ENCODE results near the gene IRF2BP2. TPM values are rescaled to one million over a fixed set of nuclear protein-coding genes. Genes with fewer than 3 reads are reported as not detected.

The IRF2BP2 gene
- 65.6 TPM for total RNA-seq
- long read RNA-seq, full-length matches to known transcripts, result 33 of 115 reads
- long read RNA-seq, partial matches to known transcripts, result 0 of 115 reads
- long read RNA-seq, other reads (novel, unspliced or antisense), result 82 of 115 reads

DNA sequence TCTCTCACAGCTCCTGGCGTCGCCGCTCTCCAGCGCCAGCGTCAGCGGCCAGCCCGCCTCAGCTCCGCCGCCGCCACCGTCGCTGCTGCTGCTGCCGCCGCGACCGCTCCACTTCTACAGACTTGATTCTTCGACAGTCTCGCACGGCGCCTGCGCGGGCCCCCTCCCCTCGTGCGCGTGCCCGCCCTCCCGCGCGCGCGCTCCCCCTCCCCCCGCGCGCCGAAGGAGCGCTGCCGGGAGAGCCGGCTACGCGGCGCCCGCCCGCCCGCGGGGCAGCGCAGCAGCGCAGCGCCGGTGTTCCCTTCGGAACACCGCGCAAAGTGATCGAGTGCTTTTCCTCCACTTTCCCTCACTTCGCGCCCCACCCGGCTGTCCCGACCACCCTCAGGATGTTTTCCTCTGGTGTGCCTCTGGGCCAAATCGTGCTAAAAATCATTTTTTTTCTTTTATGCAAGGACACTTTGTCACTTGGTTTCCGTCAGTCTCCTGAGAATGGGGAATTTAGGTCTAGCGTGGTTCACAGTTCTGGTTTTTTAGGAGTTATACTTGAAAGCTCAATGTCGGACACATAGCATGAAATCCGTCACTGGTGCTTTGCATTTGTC, at the start of gene IRF2BP2:
IRF2BP2 (minus strand) TSS at position 118 of the 605 bp plus-strand sequence. CDS start 684 bp downstream, outside the sequence.
- intact Hi-C loops (cut with DNase I), result loop anchor here (1.0 to 5.0 kb wide), 6 partner anchors 92 to 473 kb away; no protein-coding TSS in a partner anchor
- DNase-seq (ENCODE audit: low spot score), result peak; percentile 93

- no peak for DNase-seq (ENCODE audit: low spot score)
- intact Hi-C loops (cut with DNase I), result loop anchor here (5.0 kb wide), 2 partner anchors 37 to 38 kb away; no protein-coding TSS in a partner anchor
These were observed 49.6 kb upstream of the IRF2BP2 start for GRCh38 chr1:234659538-234659937.

GRCh38 chr1:234658138-234658537, 48.2 kb upstream of the IRF2BP2 start:
- intact Hi-C loops (cut with DNase I), result loop anchor here (5.0 kb wide), 2 partner anchors 36 to 39 kb away; no protein-coding TSS in a partner anchor
- no peak for DNase-seq (ENCODE audit: low spot score)

- intact Hi-C loops (cut with DNase I), result loop anchor here (5.0 kb wide), 2 partner anchors 35 to 40 kb away; no protein-coding TSS in a partner anchor
- DNase-seq (ENCODE audit: low spot score), result no peak
These were observed 47.1 kb upstream of the IRF2BP2 start for GRCh38 chr1:234656944-234657654.

DNA sequence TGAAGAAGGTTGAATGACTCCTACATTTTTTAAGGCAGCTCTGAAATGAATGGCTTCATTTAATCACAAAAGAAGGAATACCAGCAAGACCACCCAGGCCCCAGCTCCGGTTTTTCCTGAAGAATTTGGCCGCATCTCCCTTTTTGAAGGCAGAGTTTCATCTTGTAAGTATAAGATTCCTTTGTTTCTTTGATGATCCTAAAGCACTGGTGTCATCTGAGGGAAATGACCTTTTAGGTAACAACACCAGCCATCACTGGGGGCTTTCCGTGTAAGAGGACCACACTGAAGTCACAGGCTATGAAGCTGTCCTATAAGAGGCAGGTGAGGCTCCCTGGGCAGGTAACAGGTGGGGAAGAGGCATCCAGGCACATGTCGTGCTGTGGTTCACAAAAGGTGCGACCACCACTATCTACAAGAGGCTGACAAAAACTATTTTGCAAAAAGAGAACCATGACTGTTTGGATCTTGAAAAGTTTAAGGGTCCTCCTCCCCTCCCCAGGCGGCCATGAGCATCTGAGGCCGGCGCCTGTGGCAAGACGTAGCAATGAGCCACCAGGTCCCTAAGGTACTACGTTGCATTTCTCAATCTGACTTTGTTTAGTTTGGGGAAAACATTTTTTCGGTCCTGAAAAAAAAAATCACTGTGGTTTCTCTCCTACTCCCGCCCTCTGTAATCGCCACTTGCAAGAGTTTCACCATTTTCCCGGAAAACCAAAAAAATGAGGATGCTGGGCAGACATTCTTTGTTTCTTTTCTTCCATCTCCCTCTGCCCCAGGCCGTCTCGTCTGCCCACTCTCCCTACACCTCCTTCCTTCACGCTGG, 46.3 kb upstream of the IRF2BP2 start:
- DNase-seq (ENCODE audit: low spot score), result no peak
- intact Hi-C loops (cut with DNase I), result loop anchor here (5.0 kb wide), 2 partner anchors 34 to 41 kb away; no protein-coding TSS in a partner anchor

DNA sequence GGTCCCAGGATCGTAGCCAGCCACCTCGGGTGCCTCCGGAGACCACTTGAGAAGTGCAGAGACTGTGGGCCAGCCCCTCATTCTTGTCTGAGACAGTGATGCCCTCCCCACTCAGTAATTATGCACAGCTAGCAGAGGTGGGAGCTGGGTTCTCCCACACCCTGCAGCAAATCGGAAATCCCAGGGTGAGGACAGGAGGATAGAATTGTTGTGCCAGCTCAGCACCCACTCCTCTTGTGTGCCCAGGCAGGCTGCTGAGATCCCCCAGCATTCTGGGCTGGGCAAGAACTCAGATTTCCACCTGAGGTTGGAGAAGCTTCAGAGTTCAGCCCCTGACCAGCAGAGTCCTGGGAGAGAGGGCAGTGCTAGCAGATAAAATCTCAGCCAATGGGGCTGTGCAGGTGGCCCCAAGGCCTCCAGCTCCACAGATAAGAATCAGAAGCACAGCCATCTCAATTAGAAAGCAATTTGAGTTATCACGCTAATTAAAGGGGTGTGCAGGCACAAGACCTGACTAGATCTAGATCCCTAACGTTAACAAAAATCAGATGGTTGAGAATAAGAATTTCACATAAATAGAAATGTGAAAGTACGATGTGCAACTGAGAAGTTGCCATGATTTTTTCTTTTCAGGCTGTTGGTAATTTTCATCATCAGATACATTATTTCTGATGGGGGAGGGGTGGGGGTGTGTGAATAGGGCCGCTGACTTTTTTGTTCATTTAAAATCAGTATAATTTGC, 45.5 kb upstream of the IRF2BP2 start:
- intact Hi-C loops (cut with DNase I), result loop anchor here (5.0 kb wide), 2 partner anchors 33 to 42 kb away; no protein-coding TSS in a partner anchor
- no peak for DNase-seq (ENCODE audit: low spot score)

GRCh38 chr1:234654002-234654733, 44.2 kb upstream of the IRF2BP2 start:
- DNase-seq (ENCODE audit: low spot score), result no peak
- intact Hi-C loops (cut with DNase I), result no loop called here

GRCh38 chr1:234649432-234650081, 39.6 kb upstream of the IRF2BP2 start:
- no peak for DNase-seq (ENCODE audit: low spot score)
- intact Hi-C loops (cut with DNase I), result no loop called here

- DNase-seq (ENCODE audit: low spot score), result no peak
- intact Hi-C loops (cut with DNase I), result no loop called here
These were observed 37.8 kb upstream of the IRF2BP2 start for GRCh38 chr1:234647758-234648157.

- DNase-seq (ENCODE audit: low spot score), result no peak
- intact Hi-C loops (cut with DNase I), result no loop called here
These were observed 37.3 kb upstream of the IRF2BP2 start for GRCh38 chr1:234647245-234647644.

GRCh38 chr1:234645964-234646363, 36.0 kb upstream of the IRF2BP2 start:
- DNase-seq (ENCODE audit: low spot score), result no peak
- intact Hi-C loops (cut with DNase I), result no loop called here

GRCh38 chr1:234645474-234645953, 35.5 kb upstream of the IRF2BP2 start:
- intact Hi-C loops (cut with DNase I), result no loop called here
- no peak for DNase-seq (ENCODE audit: low spot score)

- intact Hi-C loops (cut with DNase I), result no loop called here
- DNase-seq (ENCODE audit: low spot score), result no peak
These were observed 35.0 kb upstream of the IRF2BP2 start for GRCh38 chr1:234644928-234645327.

DNA sequence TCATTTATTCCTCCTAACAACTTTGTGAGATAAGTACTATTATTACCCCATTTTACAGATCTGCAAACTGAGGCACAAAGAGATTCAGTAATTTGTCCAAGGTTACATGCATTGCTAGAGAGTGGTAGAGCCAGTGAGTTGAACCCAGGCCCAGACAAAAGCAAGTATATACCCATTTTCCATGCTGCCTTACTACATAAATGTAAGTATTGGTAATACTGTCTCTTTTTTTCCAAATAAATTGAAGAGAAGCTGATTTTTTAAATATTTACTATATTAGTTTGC, 33.8 kb upstream of the IRF2BP2 start:
- intact Hi-C loops (cut with DNase I), result no loop called here
- DNase-seq (ENCODE audit: low spot score), result no peak

DNA sequence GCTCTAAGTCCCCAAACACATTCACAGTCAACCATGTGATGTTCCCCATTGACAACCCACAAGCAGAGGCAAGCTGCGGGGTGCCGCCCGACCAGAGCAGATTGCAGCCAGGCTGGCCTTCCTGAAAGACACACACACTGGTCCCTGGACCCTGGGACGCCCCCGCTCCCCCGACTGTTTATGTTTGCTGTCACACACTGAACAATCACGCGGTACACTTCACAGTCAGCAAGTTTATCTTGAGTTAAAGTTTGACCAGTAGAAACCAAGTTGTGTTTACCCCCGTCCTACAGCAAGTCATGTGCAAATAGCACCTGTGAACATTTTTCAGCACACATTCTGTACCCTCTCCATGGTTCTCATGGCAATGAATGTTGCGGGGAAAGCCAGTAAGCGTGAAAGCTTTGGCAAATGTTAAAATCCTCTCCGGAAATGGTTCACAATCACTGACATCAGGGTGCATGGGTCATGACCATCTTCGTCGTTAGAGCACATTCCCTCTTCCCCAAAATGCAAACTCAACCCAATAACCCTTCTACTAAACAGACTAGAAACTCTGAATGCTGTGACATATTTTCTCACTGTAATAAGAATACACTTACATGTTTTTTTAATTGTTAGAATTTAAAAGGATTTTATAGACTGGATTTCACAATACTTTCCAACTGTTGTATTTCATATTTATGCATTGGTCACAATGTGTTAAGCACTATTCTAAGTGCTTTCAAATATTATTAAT, 33.3 kb upstream of the IRF2BP2 start:
- no peak for DNase-seq (ENCODE audit: low spot score)
- intact Hi-C loops (cut with DNase I), result no loop called here

- intact Hi-C loops (cut with DNase I), result no loop called here
- DNase-seq (ENCODE audit: low spot score), result no peak
These were observed 32.5 kb upstream of the IRF2BP2 start for GRCh38 chr1:234642428-234642827.

DNA sequence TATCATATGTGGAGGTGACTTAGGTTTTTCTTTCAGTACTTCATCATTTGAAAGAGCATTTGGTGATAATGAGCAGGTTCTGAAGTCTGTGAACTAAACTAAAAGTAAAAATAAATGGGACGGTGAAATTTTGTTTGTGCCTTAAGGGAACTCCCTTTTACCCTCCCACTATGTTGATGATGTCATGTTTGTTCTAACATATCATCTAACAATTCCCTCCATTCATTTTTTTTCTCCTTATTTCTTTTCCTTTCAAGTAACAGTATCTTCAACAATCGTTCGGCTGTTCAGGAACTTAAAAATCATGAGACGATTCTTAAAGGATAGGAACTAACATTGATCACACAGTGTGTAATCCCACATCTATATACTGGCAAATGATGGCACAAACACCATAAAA, 30.0 kb upstream of the IRF2BP2 start:
- DNase-seq (ENCODE audit: low spot score), result no peak
- intact Hi-C loops (cut with DNase I), result no loop called here

Data from cardiac septum (tissue), 1 donor.